ENCODE results near the gene POC1A.

DNA sequence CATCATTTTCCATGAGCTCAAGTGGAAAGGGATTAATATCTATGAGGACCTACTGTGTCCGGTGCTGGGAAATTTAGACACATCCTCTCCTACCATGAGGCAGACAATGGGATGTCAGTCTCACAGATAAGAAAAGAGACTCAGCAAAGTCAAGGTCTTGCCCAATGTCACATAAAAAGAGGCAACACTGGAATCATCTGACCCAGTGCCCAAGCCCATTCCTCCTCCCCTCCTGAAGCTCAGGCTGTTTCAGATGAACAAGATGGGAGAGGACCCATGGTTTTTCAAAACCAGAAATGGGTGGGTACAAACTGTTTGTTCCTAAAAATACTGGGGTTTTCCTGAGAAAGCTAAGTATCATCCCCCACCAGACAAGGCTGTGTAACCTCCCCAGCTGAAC, 22.2 kb downstream of the POC1A start:
- TF ChIP-seq, protein P1, sequence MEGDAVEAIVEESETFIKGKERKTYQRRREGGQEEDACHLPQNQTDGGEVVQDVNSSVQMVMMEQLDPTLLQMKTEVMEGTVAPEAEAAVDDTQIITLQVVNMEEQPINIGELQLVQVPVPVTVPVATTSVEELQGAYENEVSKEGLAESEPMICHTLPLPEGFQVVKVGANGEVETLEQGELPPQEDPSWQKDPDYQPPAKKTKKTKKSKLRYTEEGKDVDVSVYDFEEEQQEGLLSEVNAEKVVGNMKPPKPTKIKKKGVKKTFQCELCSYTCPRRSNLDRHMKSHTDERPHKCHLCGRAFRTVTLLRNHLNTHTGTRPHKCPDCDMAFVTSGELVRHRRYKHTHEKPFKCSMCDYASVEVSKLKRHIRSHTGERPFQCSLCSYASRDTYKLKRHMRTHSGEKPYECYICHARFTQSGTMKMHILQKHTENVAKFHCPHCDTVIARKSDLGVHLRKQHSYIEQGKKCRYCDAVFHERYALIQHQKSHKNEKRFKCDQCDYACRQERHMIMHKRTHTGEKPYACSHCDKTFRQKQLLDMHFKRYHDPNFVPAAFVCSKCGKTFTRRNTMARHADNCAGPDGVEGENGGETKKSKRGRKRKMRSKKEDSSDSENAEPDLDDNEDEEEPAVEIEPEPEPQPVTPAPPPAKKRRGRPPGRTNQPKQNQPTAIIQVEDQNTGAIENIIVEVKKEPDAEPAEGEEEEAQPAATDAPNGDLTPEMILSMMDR (IDR thresholded peaks at IDR 0.05), result no peak
- no peak for TF ChIP-seq POLR2A (IDR thresholded peaks at IDR 0.05)
